Muscle of leg (tissue), 11 donors: ENCODE data around the gene GALNT18. TPM values are rescaled to one million over a fixed set of nuclear protein-coding genes. Genes with fewer than 3 reads are reported as not detected.

Experiments
- DNase-seq: peaks from one replicate; pipeline ENCODE4 v3.0.0; 2013
- H3K27ac ChIP-seq: one replicate; pipeline ENCODE4 v1.5.1; 2013; ENCODE audit warnings: mild to moderate bottlenecking, low read length, control low read depth
- H3K27me3 ChIP-seq: one replicate; pipeline ENCODE4 v1.6.1; 2013; ENCODE audit warnings: low read length; ENCODE audit not compliant: control insufficient read depth, insufficient read depth
- H3K36me3 ChIP-seq: one replicate; pipeline ENCODE4 v1.6.1; 2013; ENCODE audit warnings: low read length; ENCODE audit not compliant: control insufficient read depth, insufficient read depth
- H3K4me1 ChIP-seq: one replicate; pipeline ENCODE4 v1.6.1; 2013; ENCODE audit warnings: low read length; ENCODE audit not compliant: control insufficient read depth, insufficient read depth
- H3K4me3 ChIP-seq: one replicate; pipeline ENCODE4 v1.5.1; 2013; ENCODE audit warnings: low read length, control low read depth
- H3K9me3 ChIP-seq: replicated peaks from 2 replicates; pipeline ENCODE4 v1.6.1; 2013; ENCODE audit warnings: low read depth, low read length; ENCODE audit not compliant: control insufficient read depth
- WGBS: methylation state at CpG from one replicate; pipeline ENCODE4 v1.1.5; 2013; ENCODE audit warnings: missing lambda C conversion rate; ENCODE audit not compliant: insufficient coverage; 5-methylcytosine and 5-hydroxymethylcytosine counted together
- polyA plus RNA-seq, 8 donors: library from polyadenylated mRNA; unstranded; fragments of 120-200 nt; gene quantifications; one replicate each; pipeline versions ENCODE4 v1.2.1 to v1.2.3, GENCODE V29; 2013; ENCODE audit warnings: inconsistent platforms in 1 of 8, low replicate concordance in 1 of 8; ENCODE audit not compliant: insufficient read length in 8 of 8, insufficient read depth in 1 of 8
- total RNA-seq: library from RNA; stranded (reverse); fragments of 120-200 nt; gene quantifications from one replicate; pipeline ENCODE4 v1.2.4, GENCODE V29; 2013

GALNT18 gene
- total and polyA plus RNA-seq, 9 donors = 7.7 to 17.7 (median 11.6) TPM

DNA sequence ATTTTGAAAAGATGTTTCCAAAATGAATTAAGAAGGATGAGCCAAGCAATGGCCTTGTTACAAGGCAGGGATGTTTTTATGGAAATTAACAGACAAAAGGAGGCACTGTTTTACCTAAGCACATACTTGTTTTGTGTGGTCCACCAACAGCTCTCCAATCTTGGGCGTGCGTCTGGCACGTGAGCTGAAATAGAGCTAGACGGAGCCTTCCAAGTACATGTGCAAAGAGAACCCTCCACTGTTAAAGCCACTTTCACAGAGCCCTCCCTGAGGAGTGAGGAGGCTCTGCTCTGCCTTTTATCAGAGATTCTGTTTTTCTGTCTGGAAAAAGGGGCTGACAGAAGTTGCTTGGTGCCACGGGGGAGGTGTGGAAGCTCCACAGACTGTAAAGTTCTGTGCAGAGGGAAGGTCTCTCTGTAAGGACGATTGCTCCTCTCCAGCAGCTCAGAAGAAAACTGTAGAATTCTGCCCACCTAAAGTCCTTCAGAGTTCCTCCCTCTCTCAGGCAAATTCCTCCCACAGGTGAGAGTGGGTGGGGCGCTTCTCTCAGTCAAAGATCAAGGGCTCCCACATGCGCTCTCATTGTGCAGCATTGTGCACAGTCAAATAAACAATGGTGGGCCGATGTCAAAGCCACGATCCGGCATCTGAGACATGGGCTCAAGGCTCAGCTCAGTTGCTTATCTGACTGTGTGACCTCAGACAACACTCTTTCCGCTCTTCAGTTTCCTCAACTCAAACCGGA lies 176.2 kb downstream of the GALNT18 start:
- H3K4me3 ChIP-seq = no peak overlapping the region
- H3K4me1 ChIP-seq = peaks cover 10% of the 10 kb centered on the region
- H3K27me3 ChIP-seq = peaks cover 4% of the 10 kb centered on the region
- peak; percentile 30 for DNase-seq
- WGBS = 66% methylated on average over 8 of the region's 13 CpGs
- H3K27ac ChIP-seq = no peak overlapping the region
- H3K36me3 ChIP-seq = no peaks in the 10 kb centered on the region
- no peaks in the 10 kb centered on the region for H3K9me3 ChIP-seq

DNA sequence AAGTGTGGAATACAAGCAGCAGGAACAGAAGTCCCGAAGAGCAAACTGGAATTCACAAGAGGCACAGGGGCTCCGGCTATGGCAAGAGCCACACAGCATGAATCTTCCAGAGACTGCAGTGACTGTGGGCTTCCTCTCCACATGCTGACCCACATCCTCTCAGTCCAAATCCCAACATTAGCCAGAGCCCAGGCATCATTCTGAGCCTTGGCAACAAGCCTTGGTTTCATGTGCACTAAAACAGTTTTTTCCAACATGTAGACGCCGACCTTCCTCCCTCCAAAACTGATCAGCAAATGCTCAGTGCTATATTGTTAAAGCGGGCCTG lies 177.0 kb downstream of the GALNT18 start:
- WGBS = 43% methylated on average over 5 of the region's 5 CpGs
- Histone ChIP-seq H3K9me3 (no peaks in the 10 kb centered on the region), H3K36me3 (no peaks in the 10 kb centered on the region), H3K27me3 (peaks cover 4% of the 10 kb centered on the region), H3K4me3 (no peak overlapping the region), H3K27ac (peak overlapping the region; percentile 33), H3K4me1 (peaks cover 10% of the 10 kb centered on the region)
- DNase-seq = peak; percentile 55

DNA sequence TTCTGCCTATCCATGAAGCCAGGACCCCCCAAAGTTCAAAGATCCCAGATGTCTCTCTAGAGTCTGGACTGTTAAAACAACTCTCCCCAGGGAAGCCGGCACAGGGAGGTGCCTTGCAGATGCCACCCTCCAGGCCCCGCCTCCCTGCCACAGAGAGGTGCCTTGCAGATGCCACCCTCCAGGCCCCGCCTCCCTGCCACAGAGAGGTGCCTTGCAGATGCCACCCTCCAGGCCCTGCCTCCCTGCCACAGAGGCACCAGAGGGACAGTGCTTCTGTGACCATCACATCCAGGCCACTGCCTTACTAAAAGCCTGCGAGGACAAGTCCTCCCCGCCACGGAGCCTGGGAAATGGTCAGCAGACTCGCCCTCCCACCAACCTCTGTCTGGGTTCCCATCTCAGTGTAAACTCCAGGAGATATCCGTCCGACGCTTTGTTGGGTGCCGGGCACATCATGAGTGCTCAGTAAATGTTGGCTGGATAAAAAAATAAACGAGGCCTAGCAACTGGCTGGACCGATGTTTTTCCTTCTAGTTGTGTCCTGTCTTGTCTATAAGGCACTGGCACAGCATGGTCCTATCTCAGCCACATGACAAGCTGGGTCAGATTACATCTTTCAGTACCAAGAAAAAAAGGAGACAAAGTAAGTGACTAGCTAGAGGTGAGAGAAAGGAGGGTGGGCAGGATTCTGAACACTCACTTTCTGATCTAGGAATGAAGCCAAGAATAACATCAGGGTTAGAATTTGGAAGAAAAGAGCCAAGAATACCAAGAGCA lies 177.6 kb downstream of the GALNT18 start:
- peak; percentile 34 for DNase-seq
- H3K4me3 ChIP-seq = no peak overlapping the region
- peaks cover 10% of the 10 kb centered on the region for H3K4me1 ChIP-seq
- H3K36me3 ChIP-seq = no peaks in the 10 kb centered on the region
- H3K9me3 ChIP-seq = no peaks in the 10 kb centered on the region
- H3K27ac ChIP-seq = peak overlapping the region; percentile 33
- peaks cover 4% of the 10 kb centered on the region for H3K27me3 ChIP-seq
- 90% methylated on average over 10 of the region's 13 CpGs for WGBS

DNA sequence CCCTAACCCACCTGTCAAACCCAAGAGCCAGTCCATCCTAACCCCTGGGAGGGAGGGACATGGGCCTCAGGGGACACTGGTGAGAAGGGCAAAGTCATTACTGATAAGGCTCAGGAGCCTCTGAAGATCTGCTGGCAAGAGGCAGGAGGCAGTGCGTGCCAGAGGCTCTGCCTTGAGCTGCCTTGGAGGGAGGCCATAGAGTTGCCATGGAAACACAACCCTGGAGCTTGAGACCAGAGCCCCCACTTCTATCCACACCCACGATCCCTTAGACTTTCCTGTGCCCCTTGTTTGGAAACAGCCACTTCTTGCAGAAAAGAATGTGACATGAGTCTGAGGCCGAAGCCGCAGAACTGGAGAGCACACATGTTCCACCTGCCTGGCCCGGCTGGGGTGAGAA lies 179.0 kb downstream of the GALNT18 start:
- Histone ChIP-seq H3K27ac (no peak overlapping the region), H3K9me3 (no peaks in the 10 kb centered on the region), H3K4me1 (peaks cover 10% of the 10 kb centered on the region), H3K4me3 (no peak overlapping the region), H3K36me3 (no peaks in the 10 kb centered on the region), H3K27me3 (peaks cover 4% of the 10 kb centered on the region)
- 87% methylated on average over 5 of the region's 5 CpGs for WGBS
- no peak for DNase-seq

DNA sequence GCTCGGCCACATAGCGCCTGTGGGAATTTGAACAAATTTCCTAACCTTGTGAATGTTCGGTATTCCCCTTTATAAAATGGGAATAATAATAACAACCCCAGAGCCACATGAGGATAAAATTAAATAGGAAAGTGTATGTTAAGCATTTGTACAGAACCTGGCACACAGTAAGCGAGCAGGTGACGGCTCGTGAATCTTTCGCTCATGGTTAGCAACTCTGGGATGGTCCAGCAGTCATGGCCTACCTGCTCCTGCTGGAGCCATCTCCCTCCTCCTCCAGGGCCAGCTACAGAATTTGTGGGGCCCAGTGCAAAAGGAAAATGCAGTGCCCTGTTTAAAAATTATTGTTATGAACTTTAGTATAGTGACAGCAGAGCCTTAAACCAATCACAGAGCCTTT lies 180.3 kb downstream of the GALNT18 start:
- WGBS = 81% methylated on average over 4 of the region's 7 CpGs
- DNase-seq = no peak

DNA sequence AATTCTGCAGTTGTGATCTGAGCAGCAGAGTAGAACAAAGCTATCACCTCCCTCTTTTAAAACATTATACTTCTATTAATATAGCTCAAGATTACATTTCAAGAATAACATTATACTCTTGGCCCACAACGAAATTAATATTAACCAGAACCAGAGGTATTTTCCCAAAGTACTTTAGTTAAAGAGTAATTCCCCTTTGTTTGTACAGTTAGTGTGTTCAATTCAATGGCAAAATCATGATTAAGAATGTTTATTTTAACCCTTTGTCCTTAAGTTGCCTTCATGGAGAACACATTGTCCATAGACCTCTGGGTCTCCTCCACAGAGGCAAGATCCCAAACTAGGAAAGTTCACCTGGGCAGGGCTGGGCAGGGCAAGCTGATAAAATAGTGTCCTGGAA lies 180.7 kb downstream of the GALNT18 start:
- DNase-seq = no peak
- H3K4me3 ChIP-seq = no peak overlapping the region
- WGBS = no CpG with 5 or more reads among the region's 1 CpG
- H3K4me1 ChIP-seq = peaks cover 10% of the 10 kb centered on the region
- no peaks in the 10 kb centered on the region for H3K9me3 ChIP-seq
- H3K36me3 ChIP-seq = no peaks in the 10 kb centered on the region
- H3K27me3 ChIP-seq = peaks cover 2% of the 10 kb centered on the region
- no peak overlapping the region for H3K27ac ChIP-seq

More for the DNA sequence above, 180.3 kb downstream of the GALNT18 start:
- Histone ChIP-seq H3K9me3 (no peaks in the 10 kb centered on the region), H3K27ac (no peak overlapping the region), H3K27me3 (peaks cover 5% of the 10 kb centered on the region), H3K4me1 (peaks cover 10% of the 10 kb centered on the region), H3K36me3 (no peaks in the 10 kb centered on the region), H3K4me3 (no peak overlapping the region)

DNA sequence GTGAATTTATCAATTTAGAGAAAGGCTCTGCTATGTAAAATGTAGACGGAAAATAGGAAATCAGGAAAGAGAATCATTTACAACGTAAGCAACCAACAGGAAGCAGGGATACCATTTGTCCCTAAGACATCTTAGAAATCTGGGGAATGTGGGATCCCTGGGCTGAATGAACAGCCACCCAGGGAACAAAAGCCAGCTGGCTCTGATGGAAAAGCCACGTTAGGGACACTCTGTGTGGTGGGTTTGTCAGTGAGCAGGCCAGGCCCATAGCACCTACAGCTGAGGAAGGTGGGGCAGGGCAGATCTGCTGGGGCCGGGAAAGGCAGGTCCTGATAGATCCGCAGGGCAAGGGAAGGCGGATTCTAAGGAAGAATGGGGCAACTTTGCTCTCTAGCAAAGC lies 181.7 kb downstream of the GALNT18 start:
- Histone ChIP-seq H3K9me3 (no peaks in the 10 kb centered on the region), H3K4me3 (no peak overlapping the region), H3K27me3 (peaks cover 8% of the 10 kb centered on the region), H3K36me3 (no peaks in the 10 kb centered on the region), H3K4me1 (peaks cover 10% of the 10 kb centered on the region), H3K27ac (no peak overlapping the region)
- WGBS = 76% methylated on average over 5 of the region's 6 CpGs
- DNase-seq = no peak

DNA sequence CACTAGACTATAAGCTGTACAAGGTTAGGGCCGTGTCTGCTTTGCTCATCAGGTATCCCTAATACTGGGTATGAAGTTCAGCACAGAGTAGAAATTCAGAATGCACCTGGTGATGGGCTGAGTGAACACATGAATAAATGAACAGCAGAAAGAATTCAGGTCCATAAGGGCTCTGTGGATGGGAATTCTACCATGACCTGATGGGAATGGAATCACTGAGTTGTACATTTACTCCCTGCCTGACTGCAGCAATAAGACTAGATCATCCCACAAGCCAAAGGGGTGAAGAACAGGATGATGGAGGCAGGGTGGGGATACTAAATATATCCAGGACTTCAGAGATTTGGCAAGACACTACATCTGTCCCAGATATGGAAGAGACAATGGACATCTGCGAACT lies 182.2 kb downstream of the GALNT18 start:
- no peaks in the 10 kb centered on the region for H3K36me3 ChIP-seq
- H3K9me3 ChIP-seq = no peaks in the 10 kb centered on the region
- H3K27me3 ChIP-seq = peaks cover 8% of the 10 kb centered on the region
- no peak for DNase-seq
- H3K4me3 ChIP-seq = no peak overlapping the region
- no peak overlapping the region for H3K27ac ChIP-seq
- 89% methylated on average over 1 of the region's 2 CpGs for WGBS
- H3K4me1 ChIP-seq = peaks cover 5% of the 10 kb centered on the region

DNA sequence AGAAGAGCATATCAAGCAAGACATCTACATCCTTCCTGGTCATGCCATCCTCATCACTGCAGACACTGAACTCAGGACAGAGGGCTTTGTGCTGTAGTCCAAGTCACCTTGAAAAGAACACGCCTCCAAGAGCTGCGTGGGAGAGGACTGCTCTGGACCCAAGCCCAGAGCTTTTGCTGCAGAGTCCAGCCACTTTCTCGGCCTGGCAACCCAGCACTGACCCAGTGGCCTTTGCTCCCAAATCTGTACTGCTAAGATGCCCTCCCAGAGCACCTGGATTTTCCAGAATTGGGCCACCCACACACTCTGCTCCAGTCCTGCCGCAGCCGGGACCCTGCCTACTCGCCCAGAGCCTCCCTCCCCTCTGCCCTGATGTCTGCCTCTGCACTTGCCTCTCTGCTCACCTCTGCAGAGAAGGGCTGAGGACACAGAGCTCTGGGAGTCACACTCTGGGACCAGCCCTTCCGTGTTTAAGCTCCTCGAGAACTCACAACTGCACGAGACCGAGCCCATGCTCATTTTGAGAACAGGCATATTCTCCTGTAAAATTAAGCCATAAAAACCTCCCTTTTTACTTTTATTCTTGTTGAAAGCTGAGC lies 185.0 kb downstream of the GALNT18 start:
- peaks cover 4% of the 10 kb centered on the region for H3K4me1 ChIP-seq
- 41% methylated on average over 10 of the region's 10 CpGs for WGBS
- H3K9me3 ChIP-seq = no peaks in the 10 kb centered on the region
- H3K27me3 ChIP-seq = peaks cover 8% of the 10 kb centered on the region
- DNase-seq = no peak
- H3K36me3 ChIP-seq = peaks cover 5% of the 10 kb centered on the region
- H3K4me3 ChIP-seq = no peak overlapping the region
- no peak overlapping the region for H3K27ac ChIP-seq

DNA sequence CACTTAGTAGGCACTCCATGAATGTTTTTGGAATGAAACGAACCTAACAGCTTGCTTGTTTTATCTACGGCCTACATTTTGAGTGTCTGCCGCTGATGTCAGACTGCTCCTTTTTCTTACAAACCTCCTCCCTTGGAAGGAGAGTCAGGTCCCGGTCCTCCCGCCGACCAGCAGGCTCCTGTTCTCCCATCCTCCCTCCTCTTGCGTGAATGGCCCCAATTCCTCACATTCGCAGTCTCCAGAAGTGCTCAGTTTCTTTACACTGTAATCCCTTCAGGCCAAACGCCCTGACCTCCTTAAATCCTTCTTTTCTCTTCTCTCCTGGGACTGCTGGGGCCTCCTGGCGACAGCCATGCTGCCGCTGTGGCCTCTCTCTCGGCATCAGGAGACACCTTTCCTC lies 186.2 kb downstream of the GALNT18 start:
- no peak for DNase-seq
- WGBS = 44% methylated on average over 8 of the region's 12 CpGs
- peaks cover 4% of the 10 kb centered on the region for H3K4me1 ChIP-seq

More for the DNA sequence above, 186.2 kb downstream of the GALNT18 start:
- Histone ChIP-seq H3K27me3 (peaks cover 8% of the 10 kb centered on the region), H3K9me3 (no peaks in the 10 kb centered on the region), H3K36me3 (peaks cover 5% of the 10 kb centered on the region), H3K4me3 (no peak overlapping the region), H3K27ac (no peak overlapping the region)
